Measurements from ENCODE around the gene ABCA2.

Gene ABCA2

GRCh38 chr9:137075275-137075775 is 47.3 kb upstream of the ABCA2 start:
- Histone ChIP-seq H3K9me3 (ENCODE audit: insufficient read depth, low read depth, low read length) (no peaks in the 10 kb centered on the region), H3K4me3 (ENCODE audit: low read length, poor library complexity, severe bottlenecking) (no peak overlapping the region), H3K79me2 (ENCODE audit: insufficient read depth, low read length) (peaks cover 16% of the 10 kb centered on the region; the same call in 1 of the 2 replicates), H3K4me1 (ENCODE audit: insufficient read depth, low read length, poor library complexity, severe bottlenecking) (peaks cover 10% of the 10 kb centered on the region), H3K9ac (ENCODE audit: low read depth, low read length, poor library complexity, severe bottlenecking) (no peak overlapping the region), H3K27me3 (ENCODE audit: insufficient read depth, low read length, poor library complexity, severe bottlenecking) (no peaks in the 10 kb centered on the region), H3K9me2 (replicated peaks; ENCODE audit: low read depth, low read length) (no peaks in the 10 kb centered on the region), H4K20me1 (ENCODE audit: insufficient read depth, low read length, poor library complexity, severe bottlenecking) (peaks cover 5% of the 10 kb centered on the region), H3F3A (ENCODE audit: low read depth) (no peaks in the 10 kb centered on the region), H3K36me3 (ENCODE audit: insufficient read depth, low read length) (no peaks in the 10 kb centered on the region), H2AFZ (ENCODE audit: low read length) (no peak overlapping the region), H3K4me2 (ENCODE audit: low read depth, low read length, poor library complexity, severe bottlenecking) (no peak overlapping the region)
- TF ChIP-seq CTCF (conservative IDR thresholded peaks at IDR 0.05; ENCODE audit: low read length): no peak

GRCh38 chr9:137074657-137075274 is 46.7 kb upstream of the ABCA2 start:
- Histone ChIP-seq H3K27me3 (ENCODE audit: insufficient read depth, low read length, poor library complexity, severe bottlenecking) (no peaks in the 10 kb centered on the region), H3K4me1 (ENCODE audit: insufficient read depth, low read length, poor library complexity, severe bottlenecking) (peaks cover 10% of the 10 kb centered on the region), H3K79me2 (ENCODE audit: insufficient read depth, low read length) (peaks cover 22% of the 10 kb centered on the region), H3K4me3 (ENCODE audit: low read length, poor library complexity, severe bottlenecking) (no peak overlapping the region), H4K20me1 (ENCODE audit: insufficient read depth, low read length, poor library complexity, severe bottlenecking) (peaks cover 5% of the 10 kb centered on the region), H2AFZ (ENCODE audit: low read length) (no peak overlapping the region), H3F3A (ENCODE audit: low read depth) (no peaks in the 10 kb centered on the region), H3K36me3 (ENCODE audit: insufficient read depth, low read length) (no peaks in the 10 kb centered on the region), H3K9ac (ENCODE audit: low read depth, low read length, poor library complexity, severe bottlenecking) (no peak overlapping the region), H3K4me2 (ENCODE audit: low read depth, low read length, poor library complexity, severe bottlenecking) (no peak overlapping the region), H3K9me3 (ENCODE audit: insufficient read depth, low read depth, low read length) (no peaks in the 10 kb centered on the region), H3K9me2 (replicated peaks; ENCODE audit: low read depth, low read length) (no peaks in the 10 kb centered on the region)
- no peak for TF ChIP-seq EZH2phosphoT487 (IDR thresholded peaks at IDR 0.05; ENCODE audit: borderline replicate concordance)
- no peak for TF ChIP-seq CTCF (conservative IDR thresholded peaks at IDR 0.05; ENCODE audit: low read length)

- H3F3A ChIP-seq (ENCODE audit: low read depth): no peaks in the 10 kb centered on the region
- no peaks in the 10 kb centered on the region for H3K27me3 ChIP-seq (ENCODE audit: insufficient read depth, low read length, poor library complexity, severe bottlenecking)
- no peaks in the 10 kb centered on the region for H3K9me3 ChIP-seq (ENCODE audit: insufficient read depth, low read depth, low read length)
- H3K4me2 ChIP-seq (ENCODE audit: low read depth, low read length, poor library complexity, severe bottlenecking): no peak overlapping the region
- no peaks in the 10 kb centered on the region for H3K36me3 ChIP-seq (ENCODE audit: insufficient read depth, low read length)
- peaks cover 30% of the 10 kb centered on the region for H3K79me2 ChIP-seq (ENCODE audit: insufficient read depth, low read length)
- H3K9me2 ChIP-seq (replicated peaks; ENCODE audit: low read depth, low read length): no peaks in the 10 kb centered on the region
- H3K4me1 ChIP-seq (ENCODE audit: insufficient read depth, low read length, poor library complexity, severe bottlenecking): peaks cover 10% of the 10 kb centered on the region
- no peak overlapping the region for H3K4me3 ChIP-seq (ENCODE audit: low read length, poor library complexity, severe bottlenecking)
- H3K9ac ChIP-seq (ENCODE audit: low read depth, low read length, poor library complexity, severe bottlenecking): no peak overlapping the region
- peaks cover 12% of the 10 kb centered on the region for H4K20me1 ChIP-seq (ENCODE audit: insufficient read depth, low read length, poor library complexity, severe bottlenecking)
- TF ChIP-seq EZH2phosphoT487 (IDR thresholded peaks at IDR 0.05; ENCODE audit: borderline replicate concordance): no peak
- TF ChIP-seq CTCF (conservative IDR thresholded peaks at IDR 0.05; ENCODE audit: low read length): no peak
- no peak overlapping the region for H2AFZ ChIP-seq (ENCODE audit: low read length)
Observed at GRCh38 chr9:137073992-137074399, 46.0 kb upstream of the ABCA2 start.
